Esophagus (tissue), 2 donors: ENCODE measurements around the gene VAMP3. TPM values are rescaled to one million over a fixed set of nuclear protein-coding genes. Genes with fewer than 3 reads are reported as not detected.

Experiments used
- H3K27ac ChIP-seq, 2 donors: one replicate each; pipeline ENCODE4 v1.5.1; 2013; ENCODE audit warnings: low read depth in 2 of 2, mild to moderate bottlenecking in 2 of 2, inconsistent platforms in 1 of 2, low read length in 1 of 2, moderate library complexity in 1 of 2
- H3K27me3 ChIP-seq, 2 donors: one replicate each; pipeline ENCODE4 v1.6.1; 2013; ENCODE audit warnings: low read length in 2 of 2, control low read depth in 1 of 2, mild to moderate bottlenecking in 1 of 2; ENCODE audit not compliant: insufficient read depth in 2 of 2, control insufficient read depth in 1 of 2
- H3K36me3 ChIP-seq, 2 donors: one replicate each; pipeline ENCODE4 v1.6.1; 2013; ENCODE audit warnings: low read length in 1 of 2; ENCODE audit not compliant: control insufficient read depth in 2 of 2, insufficient read depth in 2 of 2
- H3K4me1 ChIP-seq, 2 donors: one replicate each; pipeline ENCODE4 v1.6.1; 2013; ENCODE audit warnings: low read length in 1 of 2; ENCODE audit not compliant: control insufficient read depth in 2 of 2, insufficient read depth in 2 of 2
- H3K4me3 ChIP-seq, 2 donors: one replicate each; pipeline ENCODE4 v1.5.1; 2013; ENCODE audit warnings: low read length in 2 of 2, mild to moderate bottlenecking in 2 of 2, low read depth in 1 of 2, moderate library complexity in 1 of 2
- H3K9me3 ChIP-seq, 2 donors: one replicate each; pipeline ENCODE4 v1.6.1; 2013; ENCODE audit warnings: mild to moderate bottlenecking in 2 of 2, low read depth in 1 of 2, low read length in 1 of 2, moderate library complexity in 1 of 2; ENCODE audit not compliant: control insufficient read depth in 2 of 2, insufficient read depth in 1 of 2
- WGBS, 2 donors: extraction: QIAGEN DNeasy Blood & Tissue Kit; methylation state at CpG; one replicate each; pipeline ENCODE4 v1.1.7; 2013; 5-methylcytosine and 5-hydroxymethylcytosine counted together
- polyA plus RNA-seq, 2 donors: library from polyadenylated mRNA; stranded (reverse); fragments of 200-250 nt; gene quantifications; one replicate each; pipeline ENCODE4 v1.2.3, GENCODE V29; 2013
- donor health status: healthy with polysubstance abuse.
- donor health status: Bipolar disorder and iron deficiency.

VAMP3 gene
- polyA plus RNA-seq, 2 donors, result 42.2 to 60.0 TPM

DNA sequence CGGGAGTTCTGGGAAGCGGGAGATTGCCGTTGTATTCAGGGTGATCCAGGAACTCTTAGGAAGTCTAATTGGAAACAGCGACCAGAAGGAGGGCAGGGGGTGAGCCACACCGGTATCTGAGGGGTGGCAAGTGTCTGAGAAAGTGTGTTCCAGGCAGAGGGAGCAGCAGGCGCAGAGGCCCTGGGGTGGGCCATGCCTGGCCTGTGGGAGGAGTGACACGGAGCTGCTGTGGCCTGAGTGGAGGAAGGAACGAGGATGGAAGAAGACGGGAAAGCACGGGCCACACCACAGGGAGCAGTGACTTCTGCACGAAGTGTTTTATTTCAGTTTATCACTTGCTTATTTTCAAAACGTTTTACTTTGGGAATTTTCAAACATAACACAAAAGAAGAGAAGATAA, 24.3 kb downstream of the VAMP3 start:
- H3K4me1 ChIP-seq, result no peaks in the 10 kb centered on the region
- peaks cover 0 to 4% of the 10 kb centered on the region in 2 donors for H3K9me3 ChIP-seq
- no peak overlapping the region for H3K27ac ChIP-seq
- peaks cover 12 to 15% of the 10 kb centered on the region in 2 donors for H3K36me3 ChIP-seq
- H3K27me3 ChIP-seq, result no peaks in the 10 kb centered on the region
- 85 to 86% methylated on average over 12 of the region's 12 CpGs for WGBS, 2 donors
- no peak overlapping the region for H3K4me3 ChIP-seq

DNA sequence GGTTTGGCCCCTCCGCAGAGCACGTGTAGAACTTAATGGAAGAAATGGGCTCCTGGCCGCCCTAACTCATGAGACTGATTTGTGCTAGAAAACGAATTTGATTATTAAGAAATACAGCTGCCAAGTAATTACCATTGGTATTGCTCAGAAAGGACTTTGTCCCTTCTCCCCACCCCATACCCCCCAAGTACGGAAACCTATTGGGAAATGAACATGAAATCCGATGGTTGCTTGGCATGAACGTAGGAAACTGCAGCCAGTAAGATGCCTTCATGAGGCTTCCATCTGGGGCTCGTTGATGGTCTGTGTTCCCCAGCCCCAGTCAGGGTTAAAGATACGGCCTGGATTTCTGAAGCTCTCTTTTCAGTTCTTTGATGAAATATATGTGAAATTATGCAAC, 34.4 kb downstream of the VAMP3 start:
- Histone ChIP-seq H3K9me3 (no peaks in the 10 kb centered on the region), H3K4me3 (no peak overlapping the region), H3K4me1 (no peaks in the 10 kb centered on the region), H3K27ac (no peak overlapping the region), H3K27me3 (no peaks in the 10 kb centered on the region), H3K36me3 (peaks cover 2 to 23% of the 10 kb centered on the region in 2 donors)
- 89 to 90% methylated on average over 9 of the region's 9 CpGs for WGBS, 2 donors

DNA sequence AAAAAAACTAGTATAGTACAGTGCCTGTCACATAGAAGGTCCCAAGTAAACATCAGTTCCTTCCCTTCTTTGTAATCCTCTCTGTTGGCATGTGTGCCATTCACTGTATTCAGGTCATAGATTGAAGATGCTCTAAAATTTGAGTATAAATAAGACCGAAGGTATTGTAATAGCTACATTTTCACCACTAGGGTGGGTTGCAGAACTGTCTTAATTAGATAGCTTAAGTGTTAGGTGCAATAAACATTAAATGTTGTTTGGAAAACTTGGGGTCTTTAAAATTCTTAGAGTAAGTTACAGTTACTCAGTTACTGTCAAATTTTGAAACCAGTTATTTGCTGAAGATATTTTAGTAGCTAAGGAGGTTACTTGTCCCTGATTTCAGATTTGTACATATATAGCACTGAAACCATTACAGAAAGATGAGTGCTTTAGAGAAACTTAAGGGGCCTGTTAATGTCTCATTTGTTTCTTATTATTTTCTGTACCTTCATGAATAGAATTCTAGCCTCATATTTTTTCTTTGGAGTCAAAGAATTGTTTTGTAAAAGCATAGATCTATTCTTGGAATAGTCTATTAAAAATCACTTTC, 37.3 kb downstream of the VAMP3 start:
- WGBS, 2 donors, result 33% methylated on average over 1 of the region's 1 CpG
- Histone ChIP-seq H3K9me3 (peaks cover 3% of the 10 kb centered on the region in 2 donors), H3K27me3 (no peaks in the 10 kb centered on the region), H3K36me3 (peaks cover 6 to 29% of the 10 kb centered on the region in 2 donors), H3K27ac (no peak overlapping the region), H3K4me3 (no peak overlapping the region), H3K4me1 (no peaks in the 10 kb centered on the region)

DNA sequence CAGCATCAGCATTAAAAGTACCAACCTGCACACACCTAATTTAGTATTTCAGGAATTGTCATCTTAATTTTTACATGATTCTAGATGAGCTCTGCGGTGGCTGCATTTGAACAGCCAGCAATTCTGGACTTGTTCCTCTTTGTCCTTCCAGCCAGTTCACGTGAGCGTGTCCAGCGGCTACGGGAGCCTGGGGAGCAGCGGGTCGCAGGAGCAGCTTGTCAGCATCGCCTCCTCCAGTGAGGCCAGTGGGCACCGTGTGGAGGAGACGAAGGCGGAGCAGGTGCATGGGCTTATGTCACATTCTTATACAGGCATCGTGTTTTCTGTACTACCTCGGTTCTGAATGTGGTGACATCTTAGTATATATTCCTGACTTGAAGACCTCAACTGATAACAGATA, 38.6 kb downstream of the VAMP3 start:
- WGBS, 2 donors, result 94 to 98% methylated on average over 13 of the region's 13 CpGs
- H3K27me3 ChIP-seq, result no peaks in the 10 kb centered on the region
- H3K27ac ChIP-seq, result peak overlapping the region in 1 of 2 donors; percentile 30
- no peak overlapping the region for H3K4me3 ChIP-seq
- peaks cover 11 to 28% of the 10 kb centered on the region in 2 donors for H3K36me3 ChIP-seq
- no peaks in the 10 kb centered on the region for H3K4me1 ChIP-seq
- H3K9me3 ChIP-seq, result peaks cover 4% of the 10 kb centered on the region in 2 donors

DNA sequence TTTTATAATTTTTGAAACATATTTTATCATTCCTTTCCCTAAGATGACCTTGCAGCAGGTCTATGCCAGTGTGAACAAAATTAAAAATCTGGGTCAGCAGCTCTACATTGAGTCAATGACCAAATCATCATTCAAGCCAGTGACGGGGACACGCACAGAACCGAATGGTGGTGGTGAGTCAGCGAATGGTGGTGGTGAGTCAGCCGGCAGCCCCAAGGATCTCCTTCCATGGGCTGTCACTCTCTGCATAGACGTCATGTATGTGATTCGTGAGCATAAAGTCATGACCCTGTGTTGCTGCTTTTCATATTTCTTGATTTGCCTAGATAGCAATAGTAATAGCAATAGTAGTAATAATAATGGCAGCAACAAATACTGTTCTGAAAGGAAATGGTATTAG, 39.3 kb downstream of the VAMP3 start:
- Histone ChIP-seq H3K27me3 (no peaks in the 10 kb centered on the region), H3K9me3 (peaks cover 4% of the 10 kb centered on the region in 2 donors), H3K27ac (no peak overlapping the region), H3K4me3 (no peak overlapping the region), H3K36me3 (peaks cover 11 to 27% of the 10 kb centered on the region in 2 donors), H3K4me1 (no peaks in the 10 kb centered on the region)
- WGBS, 2 donors, result 75 to 85% methylated on average over 7 of the region's 7 CpGs

DNA sequence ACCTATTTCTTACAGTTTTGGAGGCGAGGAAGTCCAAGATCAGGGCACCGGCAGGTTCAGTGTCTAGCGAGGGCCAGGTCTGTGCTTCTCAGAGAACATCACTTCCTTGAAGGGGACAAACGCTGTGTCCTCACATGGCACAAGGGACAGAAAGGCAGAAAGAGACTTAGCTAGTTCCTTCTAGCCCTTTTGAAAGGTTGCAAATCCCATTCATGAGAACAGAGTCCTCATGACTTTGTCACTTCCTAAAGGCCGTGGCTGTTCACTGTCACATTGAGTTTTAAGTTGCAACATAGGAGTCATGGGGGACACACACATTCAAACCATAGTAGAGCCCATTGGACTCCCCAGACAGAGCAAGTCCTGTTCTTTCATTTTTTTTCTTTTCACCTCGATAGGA, 40.4 kb downstream of the VAMP3 start:
- Histone ChIP-seq H3K36me3 (peaks cover 8 to 23% of the 10 kb centered on the region in 2 donors), H3K27ac (no peak overlapping the region), H3K27me3 (no peaks in the 10 kb centered on the region), H3K4me1 (no peaks in the 10 kb centered on the region), H3K9me3 (peaks cover 4% of the 10 kb centered on the region in 2 donors), H3K4me3 (no peak overlapping the region)
- WGBS, 2 donors, result 91 to 95% methylated on average over 6 of the region's 6 CpGs

DNA sequence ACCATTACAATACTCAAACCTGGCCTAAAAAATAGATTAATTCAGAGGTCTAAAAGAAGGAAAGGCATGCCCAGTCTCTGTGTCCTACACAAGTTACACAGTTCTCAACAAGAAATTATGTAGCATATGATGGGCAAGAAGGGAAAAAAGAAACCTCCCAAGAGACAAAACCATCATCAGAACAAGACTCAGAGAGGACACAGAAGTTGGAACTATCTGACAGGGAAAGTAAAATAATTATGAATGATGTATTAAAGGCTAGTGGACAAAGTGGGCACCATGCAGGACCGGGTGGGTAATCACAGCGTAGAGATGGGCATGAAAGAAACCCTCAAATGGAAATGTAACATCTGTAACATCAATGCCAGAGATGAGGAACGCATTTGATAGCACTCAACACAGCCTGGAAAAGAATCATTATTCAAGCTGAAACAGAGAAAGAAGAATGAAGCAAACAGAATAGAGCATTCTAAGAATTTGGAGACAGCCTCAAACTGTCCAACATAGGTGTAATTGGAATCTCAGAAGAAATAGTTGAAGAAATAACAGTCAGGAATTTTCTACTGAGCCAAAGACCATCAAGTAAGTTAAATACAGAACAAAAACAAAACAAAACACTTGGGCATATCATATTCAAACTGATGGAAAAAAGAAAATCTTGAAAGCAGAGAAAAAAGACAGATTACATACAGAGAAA, 42.7 kb downstream of the VAMP3 start:
- Histone ChIP-seq H3K27me3 (no peaks in the 10 kb centered on the region), H3K27ac (no peak overlapping the region), H3K4me3 (no peak overlapping the region), H3K4me1 (no peaks in the 10 kb centered on the region), H3K36me3 (peaks cover 8 to 16% of the 10 kb centered on the region in 2 donors), H3K9me3 (peaks cover 4% of the 10 kb centered on the region in 2 donors)
- 94% methylated on average over 3 of the region's 3 CpGs for WGBS, 2 donors

DNA sequence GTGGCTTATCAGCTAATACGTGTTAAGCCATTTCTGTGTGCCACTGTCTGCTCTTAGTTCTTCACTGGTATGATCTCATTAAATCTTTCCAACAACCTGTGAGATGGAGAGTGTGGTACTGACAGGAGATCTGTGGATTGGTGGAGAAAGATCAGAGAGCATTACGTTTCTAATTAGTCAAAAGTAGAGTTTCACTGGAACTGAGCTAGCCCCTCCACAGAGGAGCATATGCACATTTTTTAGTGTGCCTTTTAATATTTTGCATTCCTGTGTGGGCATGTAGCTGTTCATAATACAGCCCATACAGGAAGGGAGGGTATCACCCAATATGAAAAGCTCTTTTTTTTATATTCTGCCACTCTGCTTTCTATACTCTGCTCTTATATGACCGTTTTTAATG, 50.2 kb downstream of the VAMP3 start:
- peaks cover 6 to 8% of the 10 kb centered on the region in 2 donors for H3K36me3 ChIP-seq
- H3K27me3 ChIP-seq, result no peaks in the 10 kb centered on the region
- no peak overlapping the region for H3K27ac ChIP-seq
- no peaks in the 10 kb centered on the region for H3K4me1 ChIP-seq
- WGBS, 2 donors, result 74 to 87% methylated on average over 3 of the region's 3 CpGs
- no peak overlapping the region for H3K4me3 ChIP-seq
- H3K9me3 ChIP-seq, result no peaks in the 10 kb centered on the region

DNA sequence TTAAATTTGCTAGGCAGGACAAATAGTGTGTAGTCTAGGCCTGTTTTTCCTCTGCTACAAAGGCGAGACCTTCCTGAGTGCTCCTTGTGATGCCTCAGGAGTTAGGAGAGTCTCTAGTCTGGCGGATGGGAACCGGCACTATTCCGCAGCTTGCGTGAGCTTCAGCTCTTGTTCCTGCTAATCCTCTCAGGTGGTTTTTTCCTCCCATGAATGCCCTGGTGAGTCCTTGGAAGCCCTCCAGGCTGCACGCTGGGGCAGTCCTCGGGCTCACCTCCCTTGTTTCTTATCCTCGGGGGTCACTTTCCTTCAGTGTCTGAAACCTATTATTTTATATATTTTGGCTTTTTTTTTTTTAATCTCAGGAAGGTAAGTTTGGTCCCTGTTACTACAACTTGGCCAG, 53.6 kb downstream of the VAMP3 start:
- peaks cover 13 to 17% of the 10 kb centered on the region in 2 donors for H3K36me3 ChIP-seq
- H3K27ac ChIP-seq, result no peak overlapping the region
- H3K4me1 ChIP-seq, result no peaks in the 10 kb centered on the region
- WGBS, 2 donors, result 92% methylated on average over 8 of the region's 8 CpGs
- no peaks in the 10 kb centered on the region for H3K27me3 ChIP-seq
- no peaks in the 10 kb centered on the region for H3K9me3 ChIP-seq
- H3K4me3 ChIP-seq, result no peak overlapping the region

DNA sequence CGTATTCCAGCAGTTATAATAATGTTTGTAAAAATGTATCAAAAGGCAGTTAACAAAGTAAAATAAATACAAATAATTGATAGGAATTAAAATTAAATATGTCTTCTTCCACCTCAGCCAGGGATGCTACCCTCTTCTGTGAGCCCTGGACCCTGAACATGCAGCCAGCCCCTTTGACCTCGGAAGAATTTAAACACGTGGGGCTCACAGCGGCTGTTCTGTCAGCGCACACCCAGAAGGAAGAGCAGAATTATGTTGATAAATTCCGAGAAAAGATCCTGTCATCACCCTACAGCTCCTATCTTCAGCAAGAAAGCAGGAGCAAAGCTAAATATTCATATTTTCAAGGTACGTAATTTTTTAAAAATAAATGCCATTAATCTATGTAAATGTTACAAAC, 55.3 kb downstream of the VAMP3 start:
- WGBS, 2 donors, result 86 to 88% methylated on average over 7 of the region's 7 CpGs
- Histone ChIP-seq H3K4me3 (no peak overlapping the region), H3K27ac (no peak overlapping the region), H3K4me1 (no peaks in the 10 kb centered on the region), H3K27me3 (no peaks in the 10 kb centered on the region), H3K9me3 (no peaks in the 10 kb centered on the region), H3K36me3 (peaks cover 13 to 20% of the 10 kb centered on the region in 2 donors)
